Measurements from ENCODE around the gene CAST. TPM values are rescaled to one million over a fixed set of nuclear protein-coding genes. Genes with fewer than 3 reads are reported as not detected.

The CAST gene
- total and polyA plus RNA-seq, 12 donors, result 54.3 to 329 (median 172) TPM

- Histone ChIP-seq H3K4me3 (no peak overlapping the region), H3K36me3 (replicated peaks in 1 of 2) (no peaks in the 10 kb centered on the region), H3K4me1 (replicated peaks in 1 of 2) (peaks cover 16 to 62% of the 10 kb centered on the region in 2 donors), H3K9me3 (replicated peaks in 1 of 3) (no peaks in the 10 kb centered on the region), H3K27ac (peak overlapping the region in 3 of 5 donors; percentile 6 to 53 (median 48)), H3K27me3 (no peaks in the 10 kb centered on the region)
- peak in 6 of 7 donors; percentile 51 to 70 (median 57) for DNase-seq
- intact Hi-C loops (cut with DNase I), result no loop called here
- no peak for TF ChIP-seq POLR2A (IDR thresholded peaks at IDR 0.05)
- TF ChIP-seq CTCF (IDR thresholded peaks at IDR 0.05), result no peak
- WGBS, 4 donors, result 2 to 8% (median 5%) methylated on average over 2 of the region's 2 CpGs
Measured at GRCh38 chr5:96714951-96715451, 52.8 kb downstream of the CAST start.

- Histone ChIP-seq H3K4me3 (no peak overlapping the region), H3K4me1 (replicated peaks in 1 of 2) (peaks cover 16 to 55% of the 10 kb centered on the region in 2 donors), H3K27ac (peak overlapping the region in 1 of 5 donors; percentile 48), H3K9me3 (replicated peaks in 1 of 3) (no peaks in the 10 kb centered on the region), H3K27me3 (no peaks in the 10 kb centered on the region), H3K36me3 (replicated peaks in 1 of 2) (no peaks in the 10 kb centered on the region)
- intact Hi-C loops (cut with DNase I), result no loop called here
- 84 to 90% (median 87%) methylated on average over 5 of the region's 5 CpGs for WGBS, 4 donors
- DNase-seq, result no peak
- TF ChIP-seq CTCF (IDR thresholded peaks at IDR 0.05) (no peak), POLR2A (IDR thresholded peaks at IDR 0.05) (no peak)
Measured at GRCh38 chr5:96716007-96716406, 53.8 kb downstream of the CAST start.

- WGBS, 4 donors, result 48 to 50% (median 49%) methylated on average over 2 of the region's 2 CpGs
- Histone ChIP-seq H3K9me3 (replicated peaks in 1 of 3) (no peaks in the 10 kb centered on the region), H3K4me1 (replicated peaks in 1 of 2) (peaks cover 16 to 55% of the 10 kb centered on the region in 2 donors), H3K36me3 (replicated peaks in 1 of 2) (no peaks in the 10 kb centered on the region), H3K4me3 (no peak overlapping the region), H3K27ac (no peak overlapping the region), H3K27me3 (no peaks in the 10 kb centered on the region)
- DNase-seq, result no peak
- intact Hi-C loops (cut with DNase I), result no loop called here
- TF ChIP-seq POLR2A (IDR thresholded peaks at IDR 0.05) (no peak), CTCF (IDR thresholded peaks at IDR 0.05) (no peak)
Measured at GRCh38 chr5:96716716-96717115, 54.5 kb downstream of the CAST start.

DNA sequence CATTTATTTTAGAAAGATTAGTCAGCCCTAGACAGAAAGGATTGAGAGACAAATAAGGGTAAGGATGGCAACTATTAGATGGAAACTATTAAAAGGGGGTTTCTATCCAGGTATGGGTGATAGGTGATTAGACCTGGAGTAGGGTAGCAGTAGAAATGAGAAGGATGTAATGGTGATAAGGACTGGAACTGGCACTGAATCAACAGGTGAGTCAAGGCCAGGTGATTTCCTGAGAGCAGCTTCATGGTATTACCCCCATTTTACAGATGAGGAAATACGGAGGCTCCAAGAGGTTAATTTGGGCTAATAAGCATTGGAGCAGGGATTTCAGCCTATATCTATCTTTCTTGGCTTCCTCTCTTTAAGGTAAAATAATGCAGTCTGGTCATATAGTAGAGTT, 55.7 kb downstream of the CAST start:
- 93 to 100% (median 100%) methylated on average over 1 of the region's 1 CpG for WGBS, 4 donors
- peaks cover 10 to 45% of the 10 kb centered on the region in 2 donors for H3K4me1 ChIP-seq (replicated peaks in 1 of 2)
- no peak overlapping the region for H3K27ac ChIP-seq

More for the DNA sequence above, 55.7 kb downstream of the CAST start:
- Histone ChIP-seq H3K27me3 (no peaks in the 10 kb centered on the region), H3K4me3 (no peak overlapping the region), H3K9me3 (replicated peaks in 1 of 3) (no peaks in the 10 kb centered on the region), H3K36me3 (replicated peaks in 1 of 2) (no peaks in the 10 kb centered on the region)
- TF ChIP-seq CTCF (IDR thresholded peaks at IDR 0.05), result no peak
- TF ChIP-seq POLR2A (IDR thresholded peaks at IDR 0.05), result no peak
- intact Hi-C loops (cut with DNase I), result no loop called here
- no peak for DNase-seq

Data from adrenal gland (tissue), 12 donors.